Stimulated activated CD8-positive, alpha-beta memory T cell treated with anti-CD3 and anti-CD28 coated beads, Interleukin-4, amount 100 ng/mL, for 1 hour (primary cell): Measurements from ENCODE around the gene HACD4.
"Not testable (repeated sequence)": the region's sequence is repeated elsewhere in the genome, so short reads cannot be mapped to it uniquely, and the experiment has no call there.

Experiments
- DNase-seq, 2 donors: peaks; one replicate each; pipeline ENCODE4 v3.0.0-alpha.2; 2020; ENCODE audit warnings: low read depth in 2 of 2, low spot score in 1 of 2

Gene HACD4

GRCh38 chr9:20973246-20973947 is 58.0 kb downstream of the HACD4 start:
- not testable (repeated sequence) for DNase-seq

GRCh38 chr9:20972684-20973083 is 58.8 kb downstream of the HACD4 start:
- DNase-seq, result no peak

- DNase-seq, result no peak
These were observed 68.8 kb downstream of the HACD4 start for GRCh38 chr9:20962536-20963225.

- DNase-seq, result no peak
These were observed 80.7 kb downstream of the HACD4 start for GRCh38 chr9:20950707-20951106.
